ENCODE results near the gene RAD51B.

RAD51B gene

GRCh38 chr14:68535404-68536017 is 715.9 kb downstream of the RAD51B start:
- WGBS (ENCODE audit: extremely low coverage, insufficient coverage, low lambda C conversion rate): no CpG with 5 or more reads among the region's 5 CpGs
- Histone ChIP-seq H3K79me2 (ENCODE audit: control insufficient read depth, insufficient read depth, low read length) (no peaks in the 10 kb centered on the region), H3K4me3 (ENCODE audit: low read length) (no peak overlapping the region), H3K23ac (ENCODE audit: low read length) (no peak overlapping the region), H2BK120ac (ENCODE audit: low read depth, low read length) (no peak overlapping the region), H3K79me1 (ENCODE audit: low read length) (no peaks in the 10 kb centered on the region), H4K8ac (ENCODE audit: low read depth, low read length) (no peak overlapping the region), H3K4me2 (ENCODE audit: low read length) (no peak overlapping the region), H3K36me3 (ENCODE audit: control insufficient read depth, insufficient read depth, low read length) (no peaks in the 10 kb centered on the region), H2AK5ac (ENCODE audit: low read length) (no peak overlapping the region), H4K5ac (ENCODE audit: low read length) (no peak overlapping the region), H2BK15ac (replicated peaks; ENCODE audit: low read depth) (no peak overlapping the region), H2BK5ac (ENCODE audit: low read length) (no peak overlapping the region), H3K27ac (ENCODE audit: low read depth, low read length) (no peak overlapping the region), H3K27me3 (ENCODE audit: insufficient read depth, low read length, poor library complexity) (no peaks in the 10 kb centered on the region), H3K4ac (ENCODE audit: low read depth, low read length) (no peak overlapping the region), H3K18ac (ENCODE audit: low read length) (no peak overlapping the region), H3K9ac (ENCODE audit: low read length) (no peak overlapping the region), H3K56ac (ENCODE audit: low read length) (no peak overlapping the region), H3K4me1 (ENCODE audit: control insufficient read depth, low read depth, low read length) (no peaks in the 10 kb centered on the region)
- DNase-seq: no peak

GRCh38 chr14:68536018-68536410 is 716.4 kb downstream of the RAD51B start:
- Histone ChIP-seq H4K5ac (ENCODE audit: low read length) (no peak overlapping the region), H3K4ac (ENCODE audit: low read depth, low read length) (no peak overlapping the region), H3K4me1 (ENCODE audit: control insufficient read depth, low read depth, low read length) (no peaks in the 10 kb centered on the region), H3K9ac (ENCODE audit: low read length) (no peak overlapping the region), H2BK15ac (replicated peaks; ENCODE audit: low read depth) (no peak overlapping the region), H3K27ac (ENCODE audit: low read depth, low read length) (no peak overlapping the region), H3K4me2 (ENCODE audit: low read length) (no peak overlapping the region), H3K79me2 (ENCODE audit: control insufficient read depth, insufficient read depth, low read length) (no peaks in the 10 kb centered on the region), H2BK5ac (ENCODE audit: low read length) (no peak overlapping the region), H3K23ac (ENCODE audit: low read length) (no peak overlapping the region), H3K27me3 (ENCODE audit: insufficient read depth, low read length, poor library complexity) (no peaks in the 10 kb centered on the region), H2AK5ac (ENCODE audit: low read length) (no peak overlapping the region), H3K36me3 (ENCODE audit: control insufficient read depth, insufficient read depth, low read length) (no peaks in the 10 kb centered on the region), H3K18ac (ENCODE audit: low read length) (no peak overlapping the region), H2BK120ac (ENCODE audit: low read depth, low read length) (no peak overlapping the region), H3K79me1 (ENCODE audit: low read length) (no peaks in the 10 kb centered on the region), H3K56ac (ENCODE audit: low read length) (no peak overlapping the region), H4K8ac (ENCODE audit: low read depth, low read length) (no peak overlapping the region), H3K4me3 (ENCODE audit: low read length) (no peak overlapping the region)
- no CpG with 5 or more reads among the region's 1 CpG for WGBS (ENCODE audit: extremely low coverage, insufficient coverage, low lambda C conversion rate)
- DNase-seq: no peak

DNA sequence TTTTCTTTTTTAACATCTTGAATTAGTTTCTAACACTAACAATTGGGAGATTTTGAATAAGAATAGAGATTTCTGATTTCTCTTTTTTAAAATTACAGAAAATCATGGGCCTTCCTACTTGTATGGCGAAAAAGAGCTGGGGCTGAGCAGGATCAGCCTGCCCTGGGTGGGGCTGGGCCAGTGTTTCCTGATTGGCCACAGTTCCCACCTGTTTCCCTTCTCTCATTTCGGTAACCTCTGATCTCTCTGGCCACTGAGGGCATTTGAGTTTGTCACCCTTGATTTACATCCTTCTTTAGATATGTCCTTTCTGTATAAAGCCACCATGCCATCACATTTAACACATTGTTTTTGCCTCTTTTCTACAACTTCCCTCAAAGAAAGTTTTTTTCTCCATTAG is 719.1 kb downstream of the RAD51B start:
- H3K79me2 ChIP-seq (ENCODE audit: control insufficient read depth, insufficient read depth, low read length): no peaks in the 10 kb centered on the region
- H4K5ac ChIP-seq (ENCODE audit: low read length): no peak overlapping the region
- no peak overlapping the region for H3K56ac ChIP-seq (ENCODE audit: low read length)
- H3K4ac ChIP-seq (ENCODE audit: low read depth, low read length): no peak overlapping the region
- H3K4me3 ChIP-seq (ENCODE audit: low read length): no peak overlapping the region
- no peaks in the 10 kb centered on the region for H3K27me3 ChIP-seq (ENCODE audit: insufficient read depth, low read length, poor library complexity)
- no peak overlapping the region for H3K23ac ChIP-seq (ENCODE audit: low read length)
- H3K27ac ChIP-seq (ENCODE audit: low read depth, low read length): no peak overlapping the region
- H3K9ac ChIP-seq (ENCODE audit: low read length): no peak overlapping the region
- no CpG with 5 or more reads among the region's 2 CpGs for WGBS (ENCODE audit: extremely low coverage, insufficient coverage, low lambda C conversion rate)
- no peaks in the 10 kb centered on the region for H3K4me1 ChIP-seq (ENCODE audit: control insufficient read depth, low read depth, low read length)
- no peak for DNase-seq
- H2BK5ac ChIP-seq (ENCODE audit: low read length): no peak overlapping the region
- H4K8ac ChIP-seq (ENCODE audit: low read depth, low read length): no peak overlapping the region
- H3K4me2 ChIP-seq (ENCODE audit: low read length): no peak overlapping the region
- H3K79me1 ChIP-seq (ENCODE audit: low read length): no peaks in the 10 kb centered on the region
- no peaks in the 10 kb centered on the region for H3K36me3 ChIP-seq (ENCODE audit: control insufficient read depth, insufficient read depth, low read length)
- H2BK15ac ChIP-seq (replicated peaks; ENCODE audit: low read depth): no peak overlapping the region
- H3K18ac ChIP-seq (ENCODE audit: low read length): no peak overlapping the region
- no peak overlapping the region for H2AK5ac ChIP-seq (ENCODE audit: low read length)
- H2BK120ac ChIP-seq (ENCODE audit: low read depth, low read length): no peak overlapping the region

GRCh38 chr14:68539241-68539737 is 719.7 kb downstream of the RAD51B start:
- DNase-seq: no peak

DNA sequence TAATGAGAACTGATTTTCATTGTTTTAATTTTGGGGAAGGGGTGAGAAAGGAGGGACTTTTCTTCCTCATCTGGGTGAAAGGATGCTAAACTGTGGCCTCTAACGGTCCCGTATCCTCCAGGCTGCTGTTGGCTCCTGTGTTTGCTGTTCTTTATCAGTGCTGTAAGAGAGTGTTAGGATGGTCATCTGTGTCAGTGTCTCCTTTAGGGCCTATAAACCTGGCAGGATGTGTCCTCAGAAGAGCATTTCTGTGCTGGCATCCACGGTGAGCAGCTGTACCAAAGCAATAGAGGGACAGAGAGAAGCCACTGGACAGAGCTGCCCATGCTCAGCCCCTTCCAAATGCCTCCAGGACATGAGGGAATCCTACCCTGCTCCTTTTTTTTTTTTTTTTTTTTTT is 720.2 kb downstream of the RAD51B start:
- H3K79me1 ChIP-seq (ENCODE audit: low read length): no peaks in the 10 kb centered on the region
- no peak overlapping the region for H3K4ac ChIP-seq (ENCODE audit: low read depth, low read length)
- no peak overlapping the region for H2BK15ac ChIP-seq (replicated peaks; ENCODE audit: low read depth)
- no peaks in the 10 kb centered on the region for H3K4me1 ChIP-seq (ENCODE audit: control insufficient read depth, low read depth, low read length)
- no peak overlapping the region for H4K8ac ChIP-seq (ENCODE audit: low read depth, low read length)
- H3K79me2 ChIP-seq (ENCODE audit: control insufficient read depth, insufficient read depth, low read length): no peaks in the 10 kb centered on the region
- no peaks in the 10 kb centered on the region for H3K27me3 ChIP-seq (ENCODE audit: insufficient read depth, low read length, poor library complexity)
- no peak overlapping the region for H3K56ac ChIP-seq (ENCODE audit: low read length)
- no peak overlapping the region for H2BK120ac ChIP-seq (ENCODE audit: low read depth, low read length)
- no peak overlapping the region for H2AK5ac ChIP-seq (ENCODE audit: low read length)
- H4K5ac ChIP-seq (ENCODE audit: low read length): no peak overlapping the region
- no peak overlapping the region for H3K4me2 ChIP-seq (ENCODE audit: low read length)
- no peak overlapping the region for H3K27ac ChIP-seq (ENCODE audit: low read depth, low read length)
- whole genome bisulfite sequencing (ENCODE audit: extremely low coverage, insufficient coverage, low lambda C conversion rate): no CpG with 5 or more reads among the region's 3 CpGs
- no peak for DNase-seq
- no peak overlapping the region for H3K23ac ChIP-seq (ENCODE audit: low read length)
- H3K36me3 ChIP-seq (ENCODE audit: control insufficient read depth, insufficient read depth, low read length): no peaks in the 10 kb centered on the region
- no peak overlapping the region for H2BK5ac ChIP-seq (ENCODE audit: low read length)
- H3K9ac ChIP-seq (ENCODE audit: low read length): no peak overlapping the region
- H3K18ac ChIP-seq (ENCODE audit: low read length): no peak overlapping the region
- H3K4me3 ChIP-seq (ENCODE audit: low read length): no peak overlapping the region

More at GRCh38 chr14:68539241-68539737, 719.7 kb downstream of the RAD51B start:
- Histone ChIP-seq H3K56ac (ENCODE audit: low read length) (no peak overlapping the region), H3K36me3 (ENCODE audit: control insufficient read depth, insufficient read depth, low read length) (no peaks in the 10 kb centered on the region), H3K27ac (ENCODE audit: low read depth, low read length) (no peak overlapping the region), H3K4me1 (ENCODE audit: control insufficient read depth, low read depth, low read length) (no peaks in the 10 kb centered on the region), H3K79me1 (ENCODE audit: low read length) (no peaks in the 10 kb centered on the region), H3K4me2 (ENCODE audit: low read length) (no peak overlapping the region), H3K9ac (ENCODE audit: low read length) (no peak overlapping the region), H3K4ac (ENCODE audit: low read depth, low read length) (no peak overlapping the region), H4K8ac (ENCODE audit: low read depth, low read length) (no peak overlapping the region), H2BK120ac (ENCODE audit: low read depth, low read length) (no peak overlapping the region), H3K79me2 (ENCODE audit: control insufficient read depth, insufficient read depth, low read length) (no peaks in the 10 kb centered on the region), H3K27me3 (ENCODE audit: insufficient read depth, low read length, poor library complexity) (no peaks in the 10 kb centered on the region), H4K5ac (ENCODE audit: low read length) (no peak overlapping the region), H3K18ac (ENCODE audit: low read length) (no peak overlapping the region), H2AK5ac (ENCODE audit: low read length) (no peak overlapping the region), H3K4me3 (ENCODE audit: low read length) (no peak overlapping the region), H2BK5ac (ENCODE audit: low read length) (no peak overlapping the region), H2BK15ac (replicated peaks; ENCODE audit: low read depth) (no peak overlapping the region), H3K23ac (ENCODE audit: low read length) (no peak overlapping the region)
- no CpG with 5 or more reads among the region's 6 CpGs for WGBS (ENCODE audit: extremely low coverage, insufficient coverage, low lambda C conversion rate)
